HCT116 (cell line): ENCODE measurements around the gene SCFD2. TPM values are rescaled to one million over a fixed set of nuclear protein-coding genes. Genes with fewer than 3 reads are reported as not detected.

Source experiments
- ATAC-seq: fragments of 200-7000 bp; cut with Tn5 transposase; 2 replicates; pipeline ENCODE4 v1.9.1; 2020; ENCODE audit warnings: mild to moderate bottlenecking, moderate library complexity
- BruUV-seq: library from RNA; stranded (reverse); fragments of 400-500 nt; replicated peaks from 2 replicates; lab custom pipeline; 2021; lab: Mats Ljungman, UMichigan
- CTCF ChIA-PET: fragments of 300-600 bp; sonication (Branson Sonifier 250); formaldehyde crosslinking; loops from one replicate; lab custom pipeline; 2021; ENCODE audit warnings: antibody characterized with exemption; lab: Charles Lee
- POLR2A ChIA-PET: fragments of 300-600, 350-600 bp; sonication (Branson Sonifier 250); formaldehyde crosslinking; loops from one replicate; lab custom pipeline; 2021; ENCODE audit warnings: antibody characterized with exemption; lab: Charles Lee
- RAD21 ChIA-PET, 2 experiments: fragments of 300-600 bp; sonication (Branson Sonifier 250); formaldehyde crosslinking; loops; one replicate each; lab custom pipeline; 2023; ENCODE audit warnings: low total read pairs in 2 of 2; ENCODE audit not compliant: uncharacterized antibody in 2 of 2, unreplicated experiment in 2 of 2, low non-redundant PET in 1 of 2; lab: Charles Lee
- DNase-seq: peaks from one replicate; pipeline ENCODE4 v3.0.0-alpha.2; 2010; ENCODE audit warnings: low read depth, low spot score
- H2AFZ ChIP-seq: fragments of 200-600 bp; shearing (Covaris generic), sonication (generic); 2 replicates; pipeline ENCODE4 v1.6.1; 2017; ENCODE audit warnings: low read depth, mixed run types, mixed read lengths, antibody characterized with exemption, low read length; ENCODE audit not compliant: poor library complexity, severe bottlenecking
- H3K27ac ChIP-seq: 2 replicates; pipeline ENCODE4 v1.5.1; 2012; ENCODE audit warnings: low read depth, low read length
- H3K27me3 ChIP-seq: fragments of 200-600 bp; sonication (generic); 2 replicates; pipeline ENCODE4 v1.6.1; 2016; ENCODE audit warnings: mixed run types, low read length, mixed read lengths; ENCODE audit not compliant: insufficient read depth
- H3K36me3 ChIP-seq, 2 experiments: fragments of 200-500 bp in 1 of 2; fragments of 200-600 bp in 1 of 2; sonication (Bioruptor generic) in 1 of 2; sonication (generic) in 1 of 2; 2 replicates each; pipeline versions ENCODE4 v1.5.1 to v1.6.1; 2014 to 2016; ENCODE audit warnings: low read length in 2 of 2, inconsistent platforms in 1 of 2, mixed read lengths in 1 of 2, mixed run types in 1 of 2; ENCODE audit not compliant: insufficient read depth in 2 of 2, control insufficient read depth in 1 of 2
- H3K4me1 ChIP-seq, 2 experiments: fragments of 200-600 bp in 1 of 2; sonication (generic) in 1 of 2; 2 replicates each; pipeline versions ENCODE4 v1.5.1 to v1.6.1; 2012 to 2017; ENCODE audit warnings: low read length in 2 of 2, inconsistent platforms in 1 of 2, mild to moderate bottlenecking in 1 of 2, mixed read lengths in 1 of 2, mixed run types in 1 of 2, moderate library complexity in 1 of 2; ENCODE audit not compliant: insufficient read depth in 2 of 2, control insufficient read depth in 1 of 2
- H3K4me2 ChIP-seq: fragments of 200-600 bp; sonication (generic); 2 replicates; pipeline ENCODE4 v1.6.1; 2017; ENCODE audit warnings: mixed run types, low read length, mixed read lengths
- H3K4me3 ChIP-seq, 2 experiments: fragments of 200-600 bp in 1 of 2; sonication (generic) in 1 of 2; replicated peaks in 1 of 2; 2 replicates each; pipeline ENCODE4 v1.5.1; 2011 to 2016; ENCODE audit warnings: low read length in 2 of 2, control low read depth in 1 of 2, low read depth in 1 of 2, mild to moderate bottlenecking in 1 of 2, mixed read lengths in 1 of 2, mixed run types in 1 of 2
- H3K79me2 ChIP-seq: fragments of 200-600 bp; sonication (generic); 2 replicates; pipeline ENCODE4 v1.6.1; 2017; ENCODE audit warnings: mild to moderate bottlenecking, mixed run types, low read length, moderate library complexity, mixed read lengths; ENCODE audit not compliant: insufficient read depth
- H3K9ac ChIP-seq: fragments of 200-600 bp; sonication (generic); 2 replicates; pipeline ENCODE4 v1.6.1; 2016; ENCODE audit warnings: low read length, mixed read lengths
- H3K9me2 ChIP-seq: fragments of 200-600 bp; sonication (generic), shearing (Covaris generic); 2 replicates; pipeline ENCODE4 v1.6.1; 2017; ENCODE audit warnings: mixed run types, mild to moderate bottlenecking, moderate library complexity; ENCODE audit not compliant: insufficient read depth
- H3K9me3 ChIP-seq, 2 experiments: fragments of 200-500 bp in 1 of 2; fragments of 200-600 bp in 1 of 2; sonication (Bioruptor generic) in 1 of 2; sonication (generic) in 1 of 2; 2 replicates each; pipeline ENCODE4 v1.6.1; 2014 to 2017; ENCODE audit warnings: low read length in 2 of 2, mixed read lengths in 2 of 2, inconsistent platforms in 1 of 2, low read depth in 1 of 2, mild to moderate bottlenecking in 1 of 2, mixed run types in 1 of 2, moderate library complexity in 1 of 2; ENCODE audit not compliant: control insufficient read depth in 1 of 2, insufficient read depth in 1 of 2
- H4K20me1 ChIP-seq: fragments of 200-600 bp; sonication (generic), shearing (Covaris generic); 2 replicates; pipeline ENCODE4 v1.6.1; 2017; ENCODE audit warnings: mixed run types, mild to moderate bottlenecking, moderate library complexity; ENCODE audit not compliant: insufficient read depth
- CBX3 ChIP-seq: IDR thresholded peaks from 2 replicates; pipeline ENCODE4 v1.6.1; 2012; ENCODE audit warnings: low read depth
- CEBPB ChIP-seq: IDR thresholded peaks from 2 replicates; pipeline ENCODE4 v1.6.1; 2012; ENCODE audit warnings: low read depth
- CTCF ChIP-seq, 3 experiments: fragments of 200-600 bp in 1 of 3; sonication (generic) in 1 of 3; IDR thresholded peaks in 2 of 3; conservative IDR thresholded peaks in 1 of 3; 2 replicates each; pipeline ENCODE4 v1.5.1; 2012 to 2017; ENCODE audit warnings: low read depth in 2 of 3, low read length in 2 of 3, antibody characterized with exemption in 1 of 3, borderline replicate concordance in 1 of 3, control low read depth in 1 of 3, mild to moderate bottlenecking in 1 of 3, mixed read lengths in 1 of 3, mixed run types in 1 of 3, moderate library complexity in 1 of 3; ENCODE audit not compliant: insufficient read depth in 1 of 3
- EGR1 ChIP-seq: IDR thresholded peaks from 2 replicates; pipeline ENCODE4 v1.6.1; 2012; ENCODE audit warnings: low read depth
- ELF1 ChIP-seq: IDR thresholded peaks from 2 replicates; pipeline ENCODE4 v1.6.1; 2012; ENCODE audit warnings: low read depth, borderline replicate concordance
- EZH2 ChIP-seq: fragments of 200-600 bp; sonication (generic); IDR thresholded peaks from 2 replicates; pipeline ENCODE4 v1.6.1; 2017; ENCODE audit warnings: antibody characterized with exemption, mixed run types
- EZH2phosphoT487 ChIP-seq: fragments of 200-600 bp; IDR thresholded peaks from 2 replicates; pipeline ENCODE4 v1.6.1; 2018; ENCODE audit warnings: antibody characterized with exemption, borderline replicate concordance
- FOSL1 ChIP-seq: IDR thresholded peaks from 2 replicates; pipeline ENCODE4 v1.6.1; 2012; ENCODE audit warnings: low read depth
- JUND ChIP-seq: IDR thresholded peaks from 2 replicates; pipeline ENCODE4 v1.6.1; 2012
- MAX ChIP-seq: IDR thresholded peaks from 2 replicates; pipeline ENCODE4 v1.6.1; 2012
- POLR2A ChIP-seq: IDR thresholded peaks from 2 replicates; pipeline ENCODE4 v1.7.0; 2011; ENCODE audit warnings: borderline replicate concordance; ENCODE audit not compliant: insufficient read depth, insufficient read length; ENCODE audit errors: extremely low read depth
- RAD21 ChIP-seq: IDR thresholded peaks from 2 replicates; pipeline ENCODE4 v1.6.1; 2012; ENCODE audit warnings: low read depth, mild to moderate bottlenecking
- REST ChIP-seq: IDR thresholded peaks from 2 replicates; pipeline ENCODE4 v1.6.1; 2012; ENCODE audit warnings: low read depth
- SIN3A ChIP-seq: IDR thresholded peaks from 2 replicates; pipeline ENCODE4 v1.6.1; 2012; ENCODE audit warnings: low read depth
- SP1 ChIP-seq: IDR thresholded peaks from 2 replicates; pipeline ENCODE4 v1.6.1; 2012; ENCODE audit warnings: low read depth
- YY1 ChIP-seq: IDR thresholded peaks from 2 replicates; pipeline ENCODE4 v1.6.1; 2011; ENCODE audit warnings: low read length, low read depth, moderate library complexity, mild to moderate bottlenecking; ENCODE audit not compliant: insufficient replicate concordance; ENCODE audit errors: extremely low read depth
- ZBTB33 ChIP-seq: IDR thresholded peaks from 2 replicates; pipeline ENCODE4 v1.6.1; 2011; ENCODE audit warnings: mild to moderate bottlenecking, low read length, moderate library complexity; ENCODE audit not compliant: insufficient replicate concordance; ENCODE audit errors: extremely low read depth
- ZFX ChIP-seq: fragments of 450-650 bp; IDR thresholded peaks from 2 replicates; pipeline ENCODE4 v1.6.1; 2017
- ZNF274 ChIP-seq: fragments of 200-500 bp; sonication (Bioruptor generic); IDR thresholded peaks from 2 replicates; pipeline ENCODE4 v1.6.1; 2014; ENCODE audit warnings: mild to moderate bottlenecking, low read depth, low read length, inconsistent platforms
- intact Hi-C: fragments of 100-400 bp; cut with micrococcal nuclease; formaldehyde crosslinking; loops from 2 replicates; pipeline ENCODE4 v1.10.0; 2022
- total RNA-seq: library from RNA; stranded (reverse); gene quantifications from one replicate; pipeline ENCODE4 v1.2.1, GENCODE V29; 2021; ENCODE audit not compliant: unreplicated experiment
- TF ChIP-seq, protein P1 (sequence below): IDR thresholded peaks from 2 replicates; pipeline ENCODE4 v1.6.1; 2012

SCFD2 gene
- total RNA-seq, 1 experiment from 2014 or later, result 13.6 TPM

GRCh38 chr4:53234669-53235068, 131.2 kb downstream of the SCFD2 start:
- Histone ChIP-seq H4K20me1 (no peaks in the 10 kb centered on the region; the same call in 1 of the 2 replicates), H3K9me3 (no peaks in the 10 kb centered on the region), H2AFZ (no peak overlapping the region), H3K79me2 (no peaks in the 10 kb centered on the region), H3K36me3 (no peaks in the 10 kb centered on the region), H3K4me1 (no peaks in the 10 kb centered on the region), H3K27ac (no peak overlapping the region), H3K4me2 (no peak overlapping the region), H3K9ac (no peak overlapping the region), H3K4me3 (no peak overlapping the region), H3K27me3 (no peaks in the 10 kb centered on the region), H3K9me2 (no peaks in the 10 kb centered on the region)
- BruUV-seq, result no TSS peak
- ChIA-PET POLR2A (no interaction called here), CTCF (no interaction called here), RAD21 (no interaction called here)
- ATAC-seq (no peak), DNase-seq (no peak)
- intact Hi-C loops, result no loop called here
- TF ChIP-seq RAD21, result no peak
- no peak for TF ChIP-seq CBX3
- no peak for TF ChIP-seq EZH2
- TF ChIP-seq POLR2A, result no peak
- no peak for TF ChIP-seq EGR1
- TF ChIP-seq ZFX, result no peak
- TF ChIP-seq EZH2phosphoT487, result no peak
- TF ChIP-seq CEBPB, result no peak
- TF ChIP-seq, protein P1, sequence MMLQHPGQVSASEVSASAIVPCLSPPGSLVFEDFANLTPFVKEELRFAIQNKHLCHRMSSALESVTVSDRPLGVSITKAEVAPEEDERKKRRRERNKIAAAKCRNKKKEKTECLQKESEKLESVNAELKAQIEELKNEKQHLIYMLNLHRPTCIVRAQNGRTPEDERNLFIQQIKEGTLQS, result no peak
- no peak for TF ChIP-seq CTCF (IDR thresholded peaks at IDR 0.05 in 2 of 3, conservative IDR thresholded peaks at IDR 0.05 in 1 of 3; ENCODE audit: borderline replicate concordance in 1 of 3, insufficient read depth in 1 of 3, low read depth in 2 of 3, low read length in 2 of 3)
- no peak for TF ChIP-seq YY1
- no peak for TF ChIP-seq FOSL1
- no peak for TF ChIP-seq REST
- no peak for TF ChIP-seq ZBTB33
- no peak for TF ChIP-seq SP1
- no peak for TF ChIP-seq ZNF274
- no peak for TF ChIP-seq JUND
- TF ChIP-seq MAX, result no peak
- TF ChIP-seq SIN3A, result no peak
- no peak for TF ChIP-seq ELF1
